Stimulated activated CD4-positive, alpha-beta T cell treated with anti-CD3 and anti-CD28 coated beads, Interleukin-1b, Interleukin-23, amount 100 ng/mL, for 1 hour (primary cell): Measurements from ENCODE around the gene NXPE3.
"Not testable (repeated sequence)": the region's sequence is repeated elsewhere in the genome, so short reads cannot be mapped to it uniquely, and the experiment has no call there.

Source experiments
- DNase-seq, 2 donors: peaks; one replicate each; pipeline ENCODE4 v3.0.0-alpha.2; 2020; ENCODE audit warnings: low read depth in 2 of 2

Gene NXPE3

DNA sequence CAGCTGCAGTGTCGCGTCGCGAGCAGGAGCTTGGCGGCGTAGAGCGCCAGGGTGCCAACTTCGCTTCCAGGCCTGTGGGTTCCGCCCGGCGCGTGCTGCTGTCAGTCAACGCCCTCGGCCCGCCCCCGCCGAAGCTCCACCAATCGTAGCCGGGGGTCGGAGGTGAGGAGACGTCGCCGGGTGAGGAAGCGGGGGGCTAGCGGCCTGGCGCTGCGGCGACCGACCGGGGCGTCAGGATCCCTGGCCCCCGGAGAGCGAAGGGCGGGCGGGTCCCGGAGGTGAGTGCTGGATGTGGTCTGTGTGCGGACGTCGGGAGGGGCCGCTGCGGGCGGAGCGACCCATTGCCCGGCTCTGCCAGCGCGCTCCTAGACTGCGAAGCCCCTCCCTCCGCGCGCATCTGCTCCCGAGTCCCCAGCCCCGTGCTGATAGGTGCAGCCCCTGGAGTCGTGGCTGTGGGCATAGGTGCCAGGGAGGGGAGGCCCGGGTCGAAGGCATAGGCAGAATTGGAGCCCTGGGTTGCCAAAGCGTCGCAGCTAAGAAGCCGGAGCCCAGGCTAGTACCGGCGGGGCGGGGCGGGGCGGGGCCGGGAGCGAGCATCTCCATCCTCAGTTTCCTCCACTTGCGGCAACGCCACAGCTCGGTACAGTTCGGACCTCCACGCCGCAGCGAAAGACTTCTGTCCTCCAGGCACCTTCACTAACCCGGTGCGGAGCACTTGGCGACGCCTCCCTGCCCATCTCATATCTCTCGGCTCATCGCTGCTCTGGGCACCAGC is at the start of gene NXPE3:
Gene NXPE3, plus strand, starts transcription at position 165 of the 775 bp plus-strand sequence. CDS start 6,386 bp downstream, outside the sequence.
- peak; percentile 78 to 92 for DNase-seq

DNA sequence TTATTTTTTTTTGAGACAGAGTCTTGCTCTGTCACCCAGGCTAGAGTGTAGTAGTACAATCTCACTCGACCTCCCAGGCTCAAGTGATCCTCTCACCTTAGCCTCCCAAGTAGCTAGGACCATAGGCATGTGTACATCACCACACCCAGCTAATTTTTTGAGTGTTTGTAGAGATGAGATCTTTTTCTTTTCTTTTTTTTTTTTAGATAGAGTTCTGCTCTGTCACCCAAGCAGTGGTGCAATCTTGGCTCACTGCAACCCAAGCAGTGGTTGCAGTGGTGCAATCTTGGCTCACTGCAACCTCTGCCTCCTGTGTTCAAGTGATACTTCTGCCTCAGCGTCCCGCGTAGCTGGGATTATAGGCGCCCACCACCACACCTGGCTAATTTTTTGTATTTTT is 49.4 kb upstream of the NXPE3 start:
- no peak for DNase-seq

DNA sequence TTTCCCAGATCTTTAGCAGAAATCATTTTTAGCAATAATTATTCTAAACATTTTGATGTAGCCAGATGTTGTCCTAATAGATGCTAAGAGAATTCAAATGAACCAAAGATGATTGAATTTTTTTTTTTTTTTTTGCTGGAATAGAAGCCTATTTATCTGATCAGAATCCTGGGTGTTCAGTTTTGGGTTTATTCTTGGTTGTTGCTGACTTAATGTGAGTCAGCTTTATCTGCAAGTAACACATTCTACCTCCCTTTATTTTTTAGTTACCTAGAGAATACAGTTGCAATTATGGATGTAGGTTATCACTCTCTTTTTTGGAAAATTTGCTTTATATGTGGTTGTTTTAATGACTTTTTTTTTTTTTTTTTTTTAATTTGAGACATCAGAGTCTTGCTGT is 48.2 kb upstream of the NXPE3 start:
- DNase-seq: no peak

DNA sequence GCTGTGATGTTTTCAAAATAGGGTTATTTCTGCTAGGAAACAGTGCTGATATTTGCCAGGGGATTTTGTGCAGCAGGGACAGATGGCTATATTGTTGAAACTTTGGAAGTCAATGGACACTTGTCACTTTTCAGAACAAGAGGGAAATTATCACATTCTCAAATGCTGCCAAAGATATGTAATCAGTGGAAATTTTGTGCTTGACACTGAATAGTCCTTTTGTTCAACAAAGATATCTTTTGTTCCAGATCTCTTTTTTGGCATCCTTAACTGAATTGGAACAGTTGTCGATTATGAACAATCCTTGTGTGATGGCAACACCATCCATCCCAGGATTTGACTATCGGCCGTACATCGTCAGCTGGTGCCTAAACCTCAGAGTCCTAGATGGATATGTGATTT is 46.8 kb upstream of the NXPE3 start:
- DNase-seq: no peak

DNA sequence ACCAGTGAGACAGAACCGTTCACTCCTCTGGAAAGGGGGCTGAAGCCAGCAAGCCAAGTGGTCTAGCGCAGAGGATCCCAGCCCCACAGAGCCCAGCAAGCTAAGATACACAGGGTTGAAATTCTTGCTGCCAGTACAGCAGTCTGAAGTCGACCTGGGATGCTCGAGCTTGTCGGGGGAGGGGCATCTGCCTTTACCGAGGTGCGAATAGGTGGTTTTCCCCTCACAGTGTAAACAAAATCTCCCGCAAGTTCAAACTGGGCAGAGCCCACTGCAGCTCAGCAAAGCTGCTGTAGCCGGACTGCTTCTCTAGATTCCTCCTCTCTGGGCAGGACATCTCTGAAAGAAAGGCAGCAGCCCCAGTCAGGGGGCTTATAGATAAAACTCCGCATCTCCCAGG is 43.2 kb upstream of the NXPE3 start:
- no peak for DNase-seq

DNA sequence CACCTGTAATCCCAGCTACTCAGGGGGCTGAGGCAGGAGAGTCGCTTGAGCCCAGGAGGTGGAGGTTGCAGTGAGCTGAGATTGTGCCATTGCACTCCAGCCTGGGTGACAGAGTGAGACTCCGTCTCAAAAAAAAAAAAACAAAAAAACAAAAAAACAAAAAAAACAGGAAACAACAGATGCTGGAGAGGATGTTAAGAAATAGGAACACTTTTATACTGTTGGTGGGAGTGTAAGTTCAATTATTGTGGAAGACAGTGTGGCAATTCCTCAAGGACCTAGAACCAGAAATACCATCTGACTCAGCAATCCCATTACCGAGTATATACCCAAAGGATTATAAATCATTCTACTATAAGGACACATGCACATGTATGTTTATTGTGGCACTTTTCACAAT is 37.1 kb upstream of the NXPE3 start:
- DNase-seq: not testable (repeated sequence)

DNA sequence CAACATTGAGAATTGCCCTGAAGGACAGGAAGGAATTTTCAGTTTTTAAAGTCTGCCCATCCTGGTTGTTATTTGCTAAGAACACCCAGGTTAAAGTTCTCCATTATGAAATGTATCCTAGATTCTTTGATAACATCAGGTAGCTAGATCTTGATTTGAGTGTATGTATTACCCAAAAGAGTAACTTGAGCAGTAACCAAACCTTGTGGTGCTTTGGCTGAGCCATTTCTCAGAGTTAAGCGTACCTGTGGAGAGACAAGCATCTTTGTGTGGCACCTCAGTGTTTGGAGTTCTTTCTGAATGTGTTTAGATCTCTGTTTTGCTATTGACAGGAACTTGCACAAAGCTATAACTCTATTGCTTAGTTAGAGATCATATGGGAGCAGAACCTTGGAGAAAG is 34.2 kb upstream of the NXPE3 start:
- DNase-seq: no peak

DNA sequence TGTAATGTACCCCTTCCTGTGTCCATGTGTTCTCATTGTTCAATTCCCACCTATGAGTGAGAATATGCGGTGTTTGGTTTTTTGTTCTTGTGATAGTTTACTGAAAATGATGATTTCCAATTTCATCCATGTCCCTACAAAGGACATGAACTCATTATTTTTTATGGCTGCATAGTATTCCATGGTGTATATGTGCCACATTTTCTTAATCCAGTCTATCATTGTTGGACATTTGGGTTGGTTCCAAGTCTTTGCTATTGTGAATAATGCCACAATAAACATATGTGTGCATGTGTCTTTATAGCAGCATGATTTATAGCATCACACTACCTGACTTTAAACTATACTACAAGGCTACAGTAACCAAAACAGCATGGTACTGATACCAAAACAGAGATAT is 33.1 kb upstream of the NXPE3 start:
- DNase-seq: not testable (repeated sequence)

DNA sequence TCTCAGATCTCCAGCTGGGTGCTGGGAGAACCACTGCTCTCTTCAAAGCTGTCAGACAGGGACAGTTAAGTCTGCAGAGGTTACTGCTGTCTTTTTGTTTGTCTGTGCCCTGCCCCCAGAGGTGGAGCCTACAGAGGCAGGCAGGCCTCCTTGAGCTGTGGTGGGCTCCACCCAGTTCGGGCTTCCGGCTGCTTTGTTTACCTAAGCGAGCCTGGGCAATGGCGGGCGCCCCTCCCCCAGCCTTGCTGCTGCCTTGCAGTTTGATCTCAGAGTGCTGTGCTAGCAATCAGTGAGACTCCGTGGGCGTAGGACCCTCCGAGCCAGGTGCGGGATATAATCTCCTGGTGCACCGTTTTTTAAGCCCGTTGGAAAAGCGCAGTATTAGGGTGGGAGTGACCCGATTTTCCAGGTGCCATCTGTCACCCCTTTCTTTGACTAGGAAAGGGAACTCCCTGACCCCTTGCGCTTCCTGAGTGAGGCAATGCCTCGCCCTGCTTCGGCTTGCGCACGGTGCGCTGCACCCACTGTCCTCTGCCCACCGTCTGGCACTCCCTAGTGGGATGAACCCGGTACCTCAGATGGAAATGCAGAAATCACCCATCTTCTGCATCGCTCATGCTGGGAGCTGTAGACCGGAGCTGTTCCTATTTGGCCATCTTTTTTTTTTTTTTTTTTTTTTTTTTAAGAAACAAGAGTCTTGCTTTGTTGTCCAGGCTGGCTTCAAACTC is 25.5 kb upstream of the NXPE3 start:
- not testable (repeated sequence) for DNase-seq

DNA sequence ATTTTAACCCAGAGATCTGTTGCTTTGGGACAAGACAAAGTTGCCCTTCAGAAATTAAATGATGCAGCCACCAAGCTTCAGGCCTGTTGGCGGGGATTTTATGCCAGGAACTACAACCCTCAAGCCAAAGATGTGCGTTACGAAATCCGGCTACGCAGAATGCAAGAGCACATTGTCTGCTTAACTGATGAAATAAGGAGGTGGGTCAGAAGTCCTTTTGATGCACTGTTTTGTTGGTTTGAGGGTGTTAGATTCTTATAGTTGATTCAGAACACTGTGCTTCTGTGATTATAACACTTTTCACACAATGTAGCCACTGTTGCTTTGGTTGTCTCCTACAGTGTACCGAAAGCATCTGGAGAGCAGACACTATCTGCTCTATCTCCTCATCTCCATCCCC is 20.8 kb upstream of the NXPE3 start:
- DNase-seq: no peak

DNA sequence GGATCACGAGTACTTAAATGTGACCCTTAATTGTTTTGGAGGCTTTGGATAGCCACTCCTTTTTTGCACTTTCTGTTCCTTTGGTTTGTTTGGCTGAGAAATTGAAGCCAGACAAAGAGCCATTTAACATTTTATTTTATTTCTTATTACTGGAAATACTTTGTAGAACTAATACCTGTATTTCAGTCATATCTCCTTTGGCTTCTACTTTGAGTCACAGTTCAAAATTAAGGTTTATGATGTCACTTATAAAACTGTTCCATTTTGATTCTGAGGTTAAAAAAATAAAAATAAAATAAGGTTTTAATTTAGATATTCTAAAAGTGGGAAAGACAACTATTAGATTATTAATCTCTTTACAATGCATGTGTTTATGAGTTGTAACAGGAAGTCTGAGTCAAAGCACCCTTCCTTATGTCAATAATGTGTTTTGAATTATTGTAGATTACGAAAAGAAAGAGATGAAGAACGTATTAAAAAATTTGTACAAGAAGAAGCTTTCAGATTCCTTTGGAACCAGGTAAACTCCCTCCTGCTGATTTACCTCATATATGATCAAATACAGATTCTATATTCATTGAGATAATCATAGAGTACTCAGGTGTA is 16.9 kb upstream of the NXPE3 start:
- DNase-seq: no peak

DNA sequence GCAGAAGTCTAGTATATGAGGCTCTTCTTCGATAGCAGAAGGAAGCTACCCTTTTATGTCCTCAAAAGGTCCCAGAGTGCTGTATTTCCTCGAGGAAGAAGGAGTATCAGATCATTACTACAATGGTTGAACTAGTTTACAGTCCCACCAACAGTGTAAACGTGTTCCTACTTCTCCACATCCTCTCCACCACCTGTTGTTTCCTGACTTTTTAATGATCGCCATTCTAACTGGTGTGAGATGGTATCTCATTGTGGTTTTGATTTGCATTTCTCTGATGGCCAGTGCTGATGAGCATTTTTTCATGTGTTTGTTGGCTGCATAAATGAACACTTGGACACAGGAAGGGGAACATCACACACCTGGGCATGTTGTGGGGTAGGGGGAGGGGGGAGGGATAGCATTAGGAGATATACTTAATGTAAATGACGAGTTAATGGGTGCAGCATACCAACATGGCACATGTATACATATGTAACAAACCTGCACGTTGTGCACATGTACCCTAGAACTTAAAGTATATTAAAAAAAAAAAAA is 1.2 kb upstream of the NXPE3 start:
- DNase-seq: not testable (repeated sequence)

DNA sequence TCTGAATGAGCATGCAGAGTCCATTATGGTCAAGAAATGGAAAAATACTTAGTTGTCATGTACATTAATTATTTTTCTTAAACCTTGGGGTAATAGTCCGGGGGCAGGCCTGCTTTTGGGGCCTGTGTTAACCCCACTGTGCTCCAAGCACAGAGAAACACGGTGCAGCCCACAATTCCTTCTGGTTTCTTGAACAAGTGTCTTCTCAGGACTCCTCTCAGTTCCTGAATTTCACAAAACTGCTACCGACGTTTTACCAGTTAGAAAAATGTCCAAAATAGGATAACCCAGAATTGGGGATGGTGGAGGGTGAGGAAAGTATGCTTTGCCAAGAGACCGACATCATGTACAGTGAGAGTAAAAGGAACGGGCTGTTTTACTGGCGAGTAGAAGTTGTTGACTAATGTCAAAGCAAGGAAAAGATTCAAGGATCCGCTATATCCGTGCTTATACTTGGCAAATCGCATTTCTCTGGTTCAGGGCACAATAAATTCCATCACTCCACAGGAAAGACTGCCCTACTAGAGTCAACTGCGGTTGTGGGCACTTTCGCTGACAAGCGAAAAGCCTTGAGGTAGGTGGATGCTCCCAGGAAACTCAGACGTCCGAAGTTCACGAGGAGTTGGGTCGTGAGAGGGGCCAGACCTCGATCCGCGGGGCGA is 495 bp upstream of the NXPE3 start:
- DNase-seq: no peak

DNA sequence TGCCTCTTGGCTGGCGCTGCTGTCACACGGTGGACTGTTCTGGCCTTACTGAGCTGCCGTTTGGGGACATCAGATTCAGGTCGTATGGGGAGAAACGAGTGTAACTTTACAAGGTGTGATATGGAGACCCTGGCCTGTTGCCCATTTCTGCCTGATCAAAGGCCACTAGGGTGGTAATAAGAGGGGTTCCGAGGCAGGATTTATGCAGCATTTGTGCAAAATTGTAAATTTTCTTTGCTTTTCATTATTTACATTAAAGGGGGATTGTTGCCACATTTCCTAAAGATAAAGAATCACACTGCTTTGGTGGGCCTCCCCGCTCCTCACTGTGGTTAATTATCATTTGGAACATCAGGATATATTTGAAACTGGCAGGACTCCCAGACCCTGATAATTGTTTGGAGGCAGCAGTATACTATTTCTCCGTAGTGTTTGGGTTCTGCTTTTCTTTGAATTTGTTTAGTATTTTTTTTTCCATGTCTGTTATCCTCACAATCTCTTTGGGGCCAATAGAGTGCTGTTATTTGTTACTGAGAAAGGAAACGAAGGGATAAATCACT is 891 bp downstream of the NXPE3 start:
- DNase-seq: no peak

DNA sequence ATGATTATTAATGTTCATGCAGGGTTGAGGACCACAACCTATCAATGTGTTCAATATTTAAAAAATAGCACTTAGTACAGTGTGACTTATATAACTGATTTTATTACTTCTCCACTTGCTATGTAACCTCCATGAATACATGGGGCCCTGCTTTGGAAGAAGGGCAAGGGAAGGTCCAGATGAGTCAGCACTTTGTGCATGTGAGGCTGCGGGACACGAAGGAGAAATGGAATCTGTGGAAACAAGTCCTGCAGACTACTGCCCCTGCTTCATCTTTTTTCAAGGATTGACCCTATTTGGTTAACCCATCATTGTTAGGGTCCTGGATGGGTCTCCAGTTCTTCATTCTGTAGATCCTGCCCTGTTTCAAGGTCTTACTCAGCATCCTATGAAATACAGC is 1.6 kb downstream of the NXPE3 start:
- no peak for DNase-seq

DNA sequence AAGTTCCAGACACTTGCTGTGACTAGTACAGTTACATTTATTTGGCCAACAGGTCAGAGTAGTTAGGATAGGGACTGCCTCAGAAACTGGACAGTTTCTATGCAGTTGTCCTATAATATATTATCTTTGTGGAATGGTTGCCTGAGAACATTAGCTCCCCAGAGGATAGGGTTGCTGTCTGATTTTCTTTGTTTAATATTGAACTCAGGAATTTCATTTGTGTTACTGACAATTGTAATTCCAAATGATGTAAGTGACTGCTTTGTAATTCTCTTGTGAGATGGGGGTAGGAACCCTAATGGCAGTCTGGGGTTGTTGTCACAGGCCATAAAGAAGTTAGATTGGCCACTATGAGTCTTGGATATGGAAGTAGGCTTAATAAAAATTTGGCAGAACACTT is 2.2 kb downstream of the NXPE3 start:
- no peak for DNase-seq

DNA sequence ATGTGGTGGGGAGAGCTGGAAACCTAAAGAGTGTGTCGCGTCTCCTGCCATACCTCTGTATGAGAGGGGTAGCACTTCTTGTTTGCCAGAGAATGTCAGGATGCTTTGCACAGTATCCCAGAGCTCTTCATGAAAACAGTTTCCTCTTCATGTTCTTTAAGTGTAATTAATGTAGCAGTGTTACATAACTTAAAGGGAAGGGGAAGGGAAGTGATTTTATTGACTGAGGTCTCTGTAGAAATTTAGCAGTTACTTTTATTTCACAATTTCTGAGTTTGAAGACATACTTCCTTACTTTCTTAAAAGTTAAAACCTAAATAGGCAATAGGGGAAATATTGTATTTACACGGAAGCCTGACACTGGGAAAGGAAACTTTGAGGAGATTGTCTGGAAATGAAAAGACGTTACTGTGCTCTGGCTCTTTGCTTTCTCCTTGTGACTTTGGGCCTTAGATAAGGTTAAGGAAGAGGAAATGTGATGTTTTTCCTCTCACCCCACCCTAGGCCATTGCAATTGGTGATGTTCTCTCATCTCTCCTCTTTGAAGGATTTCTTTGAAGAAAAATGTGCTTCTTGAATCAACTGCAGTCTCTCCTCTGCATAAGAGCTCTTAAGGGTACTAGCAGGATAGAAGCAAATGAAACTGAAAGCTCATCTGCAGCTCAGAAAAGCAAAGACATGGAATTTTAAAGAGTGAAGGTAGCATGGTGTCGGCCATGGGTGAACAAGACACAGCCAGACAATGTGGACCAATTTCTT is 6.0 kb downstream of the NXPE3 start:
- DNase-seq: no peak

DNA sequence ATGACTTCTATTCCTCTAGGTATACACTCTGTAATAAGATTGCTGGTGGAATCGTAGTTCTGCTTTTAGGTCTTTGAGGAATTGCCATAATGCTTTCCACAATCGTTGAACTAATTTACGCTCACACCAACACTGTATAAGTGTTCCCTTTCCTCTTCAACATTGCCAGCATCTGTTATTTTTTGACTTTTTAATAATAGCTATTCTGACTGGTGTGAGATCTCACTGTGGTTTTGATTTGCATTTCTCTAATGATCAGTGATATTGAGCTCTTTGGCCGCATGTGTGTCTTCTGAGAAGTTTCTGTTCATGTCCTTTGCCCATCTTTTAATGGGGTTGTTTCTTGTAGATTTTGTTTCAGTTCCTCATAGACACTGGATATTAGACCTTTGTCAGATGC is 12.8 kb downstream of the NXPE3 start:
- no peak for DNase-seq

DNA sequence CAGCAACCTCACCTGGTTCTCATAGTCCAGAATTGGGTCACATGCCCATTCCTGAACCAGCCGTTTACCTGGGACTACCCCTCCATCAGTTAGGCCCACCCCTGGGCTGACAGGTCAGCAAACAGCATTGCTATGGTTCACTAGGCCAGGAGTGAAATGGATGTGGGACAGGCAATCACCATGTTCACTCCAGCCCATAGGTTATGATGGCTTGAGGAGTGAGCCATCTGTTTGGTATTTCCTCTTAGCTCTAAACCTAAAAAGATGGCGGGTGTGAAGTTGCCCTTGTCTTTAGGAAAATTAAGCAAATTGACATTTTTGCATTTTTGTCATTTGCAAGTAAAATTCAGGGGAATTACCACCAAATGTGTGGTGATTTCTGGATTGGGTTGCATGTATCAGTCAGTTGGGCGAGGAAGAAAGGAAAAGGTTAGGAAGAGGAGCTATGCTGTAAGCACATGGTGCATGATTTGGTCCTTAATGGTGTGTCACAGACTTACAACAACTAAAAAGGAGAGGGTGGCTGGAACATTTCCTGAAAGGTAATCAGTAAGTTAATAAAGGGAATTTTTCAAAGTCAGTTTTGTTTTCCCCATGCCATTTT is 17.2 kb downstream of the NXPE3 start:
- DNase-seq: no peak

DNA sequence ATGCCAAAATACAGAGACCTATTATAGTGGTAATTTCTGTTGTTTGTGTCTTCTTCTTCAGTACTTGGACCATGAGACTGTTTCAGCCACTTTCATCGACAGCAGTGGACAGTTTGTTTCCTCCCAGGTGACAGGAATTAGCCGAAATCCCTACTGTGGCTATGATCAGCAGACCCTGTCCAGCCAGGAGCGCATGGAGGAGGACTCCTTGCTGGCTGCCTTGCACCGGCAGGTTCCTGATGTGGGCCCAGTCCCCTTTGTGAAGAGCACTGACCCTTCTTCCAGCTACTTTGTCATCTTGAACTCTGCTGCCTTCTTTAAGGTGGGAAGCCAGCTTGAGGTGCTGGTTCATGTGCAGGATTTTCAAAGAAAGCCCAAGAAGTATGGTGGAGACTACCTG is 22.2 kb downstream of the NXPE3 start:
- no peak for DNase-seq

DNA sequence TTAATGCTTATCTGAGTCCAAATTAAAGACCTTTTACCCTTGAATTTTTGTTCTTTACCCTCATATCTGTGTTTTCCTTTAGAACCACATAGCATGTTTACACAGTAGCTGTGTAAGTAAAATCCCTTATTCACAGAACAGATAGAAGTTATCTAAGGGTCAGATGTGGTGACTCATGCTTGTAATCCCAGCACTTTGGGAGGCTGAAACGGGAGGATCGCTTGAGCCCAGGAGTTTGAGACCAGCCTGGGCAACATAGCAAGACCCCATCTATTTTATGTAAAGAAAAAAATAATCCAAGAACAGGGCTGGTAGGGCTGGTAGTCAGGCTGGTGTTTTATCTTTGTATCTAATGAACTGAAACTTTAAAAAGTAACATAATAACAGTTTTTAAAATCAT is 23.2 kb downstream of the NXPE3 start:
- no peak for DNase-seq
